OCI-LY1 (cell line): ENCODE measurements around the gene MAT1A.

ENCODE experiments used
- H2AFZ ChIP-seq: fragments of 200-600 bp; sonication (generic), shearing (Covaris generic); 2 replicates; pipeline ENCODE4 v1.6.0; 2014; ENCODE audit warnings: antibody characterized with exemption, mild to moderate bottlenecking, low read length
- H3F3A ChIP-seq: fragments of 200-600 bp; sonication (generic), shearing (Covaris generic); 2 replicates; pipeline ENCODE4 v1.6.0; 2014; ENCODE audit warnings: mild to moderate bottlenecking, antibody characterized with exemption, low read length, moderate library complexity; ENCODE audit not compliant: insufficient read depth
- H3K27ac ChIP-seq: fragments of 200-600 bp; sonication (generic); 2 replicates; pipeline ENCODE4 v1.5.1; 2014; ENCODE audit warnings: low read length, mixed run types, mild to moderate bottlenecking, low read depth; ENCODE audit not compliant: poor library complexity, severe bottlenecking
- H3K27me3 ChIP-seq: fragments of 200-600 bp; sonication (generic); 2 replicates; pipeline ENCODE4 v1.6.0; 2014; ENCODE audit warnings: antibody characterized with exemption, mild to moderate bottlenecking, low read length, moderate library complexity; ENCODE audit not compliant: insufficient read depth
- H3K36me3 ChIP-seq: fragments of 200-600 bp; sonication (generic); 2 replicates; pipeline ENCODE4 v1.6.1; 2014; ENCODE audit warnings: mild to moderate bottlenecking, antibody characterized with exemption, low read length, moderate library complexity, mixed read lengths; ENCODE audit not compliant: insufficient read depth
- H3K4me1 ChIP-seq: fragments of 200-600 bp; sonication (generic); 2 replicates; pipeline ENCODE4 v1.5.1; 2014; ENCODE audit warnings: mild to moderate bottlenecking, low read length, moderate library complexity; ENCODE audit not compliant: insufficient read depth, severe bottlenecking
- H3K4me2 ChIP-seq: fragments of 200-600 bp; sonication (generic), shearing (Covaris generic); 2 replicates; pipeline ENCODE4 v1.6.1; 2014; ENCODE audit warnings: low read length
- H3K4me3 ChIP-seq: fragments of 200-600 bp; sonication (generic); 2 replicates; pipeline ENCODE4 v1.5.1; 2014; ENCODE audit warnings: low read length, low read depth, mild to moderate bottlenecking, mixed read lengths; ENCODE audit not compliant: poor library complexity, severe bottlenecking
- H3K79me2 ChIP-seq: fragments of 200-600 bp; shearing (Covaris generic); 2 replicates; pipeline ENCODE4 v1.6.1; 2016; ENCODE audit warnings: mixed run types, low read length, mixed read lengths; ENCODE audit not compliant: insufficient read depth
- H3K9ac ChIP-seq: fragments of 200-600 bp; sonication (generic), shearing (Covaris generic); 2 replicates; pipeline ENCODE4 v1.6.1; 2014; ENCODE audit warnings: mild to moderate bottlenecking, low read length, mixed read lengths
- H3K9me2 ChIP-seq: fragments of 200-600 bp; sonication (generic), shearing (Covaris generic); 2 replicates; pipeline ENCODE4 v1.6.1; 2014; ENCODE audit warnings: low read depth, mild to moderate bottlenecking, low read length, mixed read lengths
- H3K9me3 ChIP-seq: fragments of 200-600 bp; shearing (Covaris generic); 2 replicates; pipeline ENCODE4 v1.6.1; 2014; ENCODE audit warnings: low read length, mixed read lengths
- H4K20me1 ChIP-seq: fragments of 200-600 bp; sonication (generic), shearing (Covaris generic); 2 replicates; pipeline ENCODE4 v1.6.0; 2016; ENCODE audit warnings: mild to moderate bottlenecking, low read length; ENCODE audit not compliant: insufficient read depth
- CTCF ChIP-seq: fragments of 200-600 bp; sonication (generic), shearing (Covaris generic); IDR thresholded peaks from 2 replicates; pipeline ENCODE4 v1.5.1; 2017; ENCODE audit warnings: mild to moderate bottlenecking, antibody characterized with exemption, low read length, moderate library complexity, mixed read lengths
- EZH2 ChIP-seq: fragments of 200-600 bp; sonication (generic), shearing (Covaris generic); IDR thresholded peaks from 2 replicates; pipeline ENCODE4 v1.8.0; 2017; ENCODE audit warnings: borderline replicate concordance, mixed run types, mild to moderate bottlenecking, antibody characterized with exemption, low read length, moderate library complexity, mixed read lengths

MAT1A gene

DNA sequence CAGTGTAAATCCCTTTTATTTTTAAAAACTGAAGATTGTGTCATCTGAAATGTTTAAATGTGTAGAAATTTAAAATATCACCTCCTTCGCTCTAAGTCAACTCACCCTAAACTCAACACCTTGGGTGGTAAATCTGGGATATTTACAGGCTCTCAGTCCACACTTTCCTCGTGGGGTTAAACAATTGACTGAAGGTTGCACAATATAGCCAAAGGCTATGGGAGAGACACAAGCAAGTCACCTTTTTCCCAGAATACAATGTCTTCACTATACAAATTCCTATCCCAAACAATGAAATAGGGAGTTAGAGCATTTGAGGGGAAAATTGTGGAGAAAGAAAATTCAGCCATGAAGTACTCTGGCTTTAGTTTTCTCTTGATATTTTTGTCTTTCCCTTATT is 32.7 kb upstream of the MAT1A start:
- H4K20me1 ChIP-seq, result no peaks in the 10 kb centered on the region

DNA sequence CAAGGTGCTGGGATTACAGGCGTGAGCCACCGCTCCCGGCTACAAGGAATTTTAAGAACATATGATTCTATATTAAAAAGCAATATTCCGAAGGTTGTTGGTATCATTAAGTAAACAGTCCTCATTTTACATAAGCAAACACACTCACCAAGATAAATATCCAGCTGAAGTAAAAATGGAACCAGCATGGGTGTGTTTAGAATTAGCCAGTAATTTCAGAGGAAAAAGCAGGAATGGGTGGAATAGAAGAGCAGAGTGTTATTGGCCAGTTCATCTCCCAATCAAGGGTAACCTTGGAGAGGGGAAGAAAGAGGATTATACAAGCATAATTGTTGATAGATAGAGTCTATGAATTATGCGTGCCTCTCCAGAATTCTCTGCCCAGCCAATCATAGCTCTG is 31.7 kb upstream of the MAT1A start:
- H4K20me1 ChIP-seq, result no peaks in the 10 kb centered on the region
- H3K27me3 ChIP-seq, result no peaks in the 10 kb centered on the region
- H3F3A ChIP-seq, result no peaks in the 10 kb centered on the region
- no peak overlapping the region for H3K4me2 ChIP-seq
- H3K9me3 ChIP-seq, result no peaks in the 10 kb centered on the region
- H3K9me2 ChIP-seq, result no peaks in the 10 kb centered on the region
- no peak overlapping the region for H3K9ac ChIP-seq
- H3K79me2 ChIP-seq, result no peaks in the 10 kb centered on the region
- H3K4me3 ChIP-seq, result no peak overlapping the region
- H3K4me1 ChIP-seq, result no peaks in the 10 kb centered on the region
- H3K36me3 ChIP-seq, result no peaks in the 10 kb centered on the region
- H2AFZ ChIP-seq, result no peak overlapping the region
- H3K27ac ChIP-seq, result no peak overlapping the region
- TF ChIP-seq CTCF, result no peak
- TF ChIP-seq EZH2, result no peak

More for the DNA sequence above, 32.7 kb upstream of the MAT1A start:
- H3K9ac ChIP-seq, result no peak overlapping the region
- no peaks in the 10 kb centered on the region for H3K9me3 ChIP-seq
- no peaks in the 10 kb centered on the region for H3K9me2 ChIP-seq
- H2AFZ ChIP-seq, result no peak overlapping the region
- no peak for TF ChIP-seq EZH2
- no peak for TF ChIP-seq CTCF
- H3K27me3 ChIP-seq, result no peaks in the 10 kb centered on the region; the same call in 1 of the 2 replicates
- H3K79me2 ChIP-seq, result no peaks in the 10 kb centered on the region
- no peak overlapping the region for H3K27ac ChIP-seq
- no peaks in the 10 kb centered on the region for H3F3A ChIP-seq
- no peak overlapping the region for H3K4me2 ChIP-seq
- no peaks in the 10 kb centered on the region for H3K4me1 ChIP-seq
- no peak overlapping the region for H3K4me3 ChIP-seq
- H3K36me3 ChIP-seq, result no peaks in the 10 kb centered on the region

GRCh38 chr10:80320377-80320776 is 30.9 kb upstream of the MAT1A start:
- H3F3A ChIP-seq, result no peaks in the 10 kb centered on the region
- no peak overlapping the region for H3K4me2 ChIP-seq
- no peak overlapping the region for H3K4me3 ChIP-seq

More at GRCh38 chr10:80320377-80320776, 30.9 kb upstream of the MAT1A start:
- no peaks in the 10 kb centered on the region for H3K79me2 ChIP-seq
- no peak overlapping the region for H3K9ac ChIP-seq
- H3K27ac ChIP-seq, result no peak overlapping the region
- H3K9me2 ChIP-seq, result no peaks in the 10 kb centered on the region
- TF ChIP-seq EZH2, result no peak
- no peak for TF ChIP-seq CTCF
- no peaks in the 10 kb centered on the region for H3K36me3 ChIP-seq
- no peaks in the 10 kb centered on the region for H3K4me1 ChIP-seq
- H3K9me3 ChIP-seq, result no peaks in the 10 kb centered on the region
- no peak overlapping the region for H2AFZ ChIP-seq
- H4K20me1 ChIP-seq, result no peaks in the 10 kb centered on the region
- no peaks in the 10 kb centered on the region for H3K27me3 ChIP-seq
